GM19099 (cell line): ENCODE data around the gene PIEZO2.

Experiments
- POLR2A ChIP-seq: IDR thresholded peaks from 3 replicates; pipeline ENCODE4 v1.6.1; 2011; ENCODE audit warnings: low read depth; ENCODE audit not compliant: insufficient read length; ENCODE audit errors: extremely low read depth

PIEZO2 gene

DNA sequence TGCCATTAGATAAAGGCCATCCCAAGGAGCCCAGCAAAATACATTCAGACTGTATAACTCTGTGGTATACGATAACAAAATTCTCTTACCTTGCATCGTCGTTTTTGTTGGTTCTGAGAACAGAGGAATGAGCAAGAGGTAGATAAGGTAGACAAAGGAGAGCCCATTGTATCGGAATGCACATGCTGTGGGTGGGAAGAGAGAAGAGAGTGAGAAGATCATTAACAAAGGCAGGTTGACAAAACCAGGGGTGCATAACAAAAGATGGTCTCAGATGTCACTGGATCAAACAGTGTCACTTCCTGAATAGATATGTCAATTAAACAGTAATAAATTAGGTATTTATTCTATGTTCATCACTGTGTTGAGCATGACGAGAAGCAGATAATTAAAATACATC lies 83.3 kb downstream of the PIEZO2 start:
- TF ChIP-seq POLR2A, result no peak

- TF ChIP-seq POLR2A, result no peak
Measured at GRCh38 chr18:11064727-11065460, 84.5 kb downstream of the PIEZO2 start.

DNA sequence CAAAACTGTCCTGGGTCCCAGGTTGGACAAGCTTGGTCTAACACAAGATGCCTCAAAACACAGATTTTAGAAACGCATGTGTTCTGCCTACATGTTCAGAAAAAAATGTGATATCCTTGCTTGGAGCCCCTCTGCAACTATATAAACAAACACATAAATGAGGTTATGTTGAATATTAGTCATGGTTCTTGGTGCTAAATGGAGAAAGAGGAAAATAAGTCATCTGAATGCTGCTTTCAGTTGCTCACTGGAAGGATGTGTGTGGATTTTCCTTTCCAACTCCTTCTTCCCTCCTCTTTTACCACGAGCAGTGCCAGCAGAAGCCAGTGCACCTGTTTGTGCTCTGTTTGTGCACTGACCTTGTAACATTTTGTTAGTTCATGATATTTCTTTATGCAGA lies 85.3 kb downstream of the PIEZO2 start:
- TF ChIP-seq POLR2A, result no peak

GRCh38 chr18:11055721-11056120 lies 93.6 kb downstream of the PIEZO2 start:
- no peak for TF ChIP-seq POLR2A

DNA sequence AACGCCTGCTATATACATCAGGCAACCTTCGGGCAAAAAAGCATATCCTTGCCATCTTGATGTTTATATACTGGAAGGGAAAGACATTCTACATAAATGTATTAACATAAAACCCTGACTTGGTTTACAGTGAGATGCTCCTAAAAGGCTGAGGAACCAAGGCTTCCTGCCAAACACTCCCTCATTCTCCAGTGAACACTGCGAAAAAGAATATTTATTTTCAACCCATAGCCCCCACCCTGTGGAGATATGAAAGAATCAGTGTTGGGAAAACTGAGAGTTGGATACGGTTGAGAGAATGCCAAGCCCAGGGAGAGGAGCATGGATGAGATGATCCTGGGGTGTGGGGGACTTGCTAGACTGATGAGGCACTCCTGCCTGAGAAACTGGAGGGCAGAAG lies 94.9 kb downstream of the PIEZO2 start:
- no peak for TF ChIP-seq POLR2A

DNA sequence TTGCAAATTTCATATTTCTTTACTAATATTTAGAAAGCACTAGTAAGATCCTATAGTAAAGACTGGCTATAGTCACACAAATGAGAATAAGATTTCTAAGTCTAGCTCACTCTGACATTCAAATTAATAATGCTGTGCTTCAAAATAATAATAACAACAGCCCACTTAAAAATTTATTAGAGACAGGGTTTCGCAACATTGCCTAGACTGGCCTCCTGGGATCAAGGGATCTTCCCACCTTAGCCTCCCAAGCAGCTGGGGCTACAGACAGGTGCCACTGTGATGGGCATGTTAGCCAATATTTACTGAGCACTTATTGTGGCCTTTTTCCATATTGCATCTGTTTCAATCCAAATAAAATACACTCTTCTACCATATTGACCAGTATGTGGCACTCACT lies 96.1 kb downstream of the PIEZO2 start:
- TF ChIP-seq POLR2A, result no peak

DNA sequence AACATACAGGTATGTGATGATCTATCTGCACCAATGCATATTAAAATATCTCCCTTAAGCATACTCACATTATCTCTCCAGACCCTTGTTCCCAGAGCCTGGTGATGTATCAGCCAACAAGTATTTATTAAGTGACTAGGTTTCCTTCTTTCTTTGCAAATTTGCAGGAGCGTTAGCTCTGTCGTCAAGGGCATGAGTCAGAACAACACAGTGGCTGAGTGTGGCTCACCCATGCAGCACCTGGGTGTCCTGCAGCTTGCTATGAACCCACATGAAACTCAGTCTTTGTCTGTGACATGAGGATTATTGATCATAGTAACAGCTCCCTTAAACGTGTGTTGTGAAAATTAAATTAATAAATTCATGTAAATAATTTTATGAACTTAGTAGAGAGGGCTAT lies 96.6 kb downstream of the PIEZO2 start:
- TF ChIP-seq POLR2A, result no peak

GRCh38 chr18:11051462-11051861 lies 97.9 kb downstream of the PIEZO2 start:
- TF ChIP-seq POLR2A, result no peak

GRCh38 chr18:11050966-11051365 lies 98.4 kb downstream of the PIEZO2 start:
- TF ChIP-seq POLR2A, result no peak

- no peak for TF ChIP-seq POLR2A
Measured at GRCh38 chr18:11047817-11048216, 101.6 kb downstream of the PIEZO2 start.

DNA sequence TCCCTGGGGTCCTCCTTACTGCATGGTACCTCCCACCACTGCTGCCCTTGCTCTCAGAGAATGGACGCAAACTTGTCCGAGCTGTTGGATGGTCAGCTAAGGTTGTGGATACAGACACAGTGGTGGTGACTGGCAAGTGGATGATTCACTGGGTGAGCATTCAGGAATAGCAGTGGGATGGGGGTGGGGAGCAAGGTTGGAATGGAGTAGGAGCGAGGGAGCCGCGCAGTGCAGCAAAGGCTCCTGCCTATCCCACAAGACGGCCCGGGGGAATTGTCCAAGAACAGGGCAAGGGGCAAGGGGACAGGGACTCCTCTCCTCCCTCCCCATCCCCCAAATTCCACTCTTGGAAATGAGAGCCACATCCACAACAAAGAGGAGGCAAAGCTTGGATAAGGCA lies 102.2 kb downstream of the PIEZO2 start:
- TF ChIP-seq POLR2A, result no peak

DNA sequence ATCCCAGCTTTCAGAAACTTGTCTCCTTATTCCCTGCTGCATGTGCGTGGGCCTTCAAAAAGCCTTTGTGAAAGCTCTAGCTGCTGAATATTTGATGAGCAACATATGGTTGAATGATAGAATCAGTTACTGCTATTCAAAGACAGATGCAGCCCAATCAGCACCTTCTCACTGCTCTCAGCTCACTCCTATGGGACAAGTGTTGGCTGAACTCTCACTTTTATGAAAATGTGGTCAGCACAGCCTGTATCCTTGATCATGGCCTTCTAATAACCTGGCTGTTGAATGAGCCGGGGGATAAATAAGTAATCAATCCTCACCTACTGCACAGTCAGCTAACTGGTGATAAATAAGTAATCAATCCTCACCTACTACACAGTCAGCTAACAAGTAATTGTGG lies 103.2 kb downstream of the PIEZO2 start:
- TF ChIP-seq POLR2A, result no peak

GRCh38 chr18:11043694-11044093 lies 105.7 kb downstream of the PIEZO2 start:
- no peak for TF ChIP-seq POLR2A

DNA sequence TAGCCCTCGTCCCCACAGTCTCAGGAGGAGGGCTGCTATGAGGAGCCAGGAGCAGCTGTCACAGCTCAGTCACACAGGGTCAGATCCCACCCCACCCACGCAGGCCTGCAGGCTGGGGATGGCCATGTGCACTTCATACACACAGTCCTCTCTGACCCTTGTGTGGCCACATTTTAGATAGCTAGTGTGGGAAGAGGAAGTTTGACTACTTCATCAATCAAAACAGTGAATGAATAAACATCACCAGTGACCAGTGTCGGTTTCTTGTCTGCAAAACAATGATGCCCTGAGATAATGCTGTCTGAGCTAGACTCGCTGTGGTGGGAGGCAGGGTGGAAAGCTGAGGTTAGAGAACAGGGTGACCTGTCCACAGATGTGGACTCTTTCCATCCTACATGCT lies 107.1 kb downstream of the PIEZO2 start:
- no peak for TF ChIP-seq POLR2A

GRCh38 chr18:11040823-11041656 lies 108.3 kb downstream of the PIEZO2 start:
- no peak for TF ChIP-seq POLR2A

GRCh38 chr18:11040359-11040758 lies 109.0 kb downstream of the PIEZO2 start:
- no peak for TF ChIP-seq POLR2A
